Hematopoietic multipotent progenitor cell (in vitro differentiated cells): Measurements from ENCODE around the gene PCSK4. TPM values are rescaled to one million over a fixed set of nuclear protein-coding genes. Genes with fewer than 3 reads are reported as not detected.
A peak's percentile ranks its signal among the peaks of the same experiment; 100 is the strongest.
"Not testable (repeated sequence)": the region's sequence is repeated elsewhere in the genome, so short reads cannot be mapped to it uniquely, and the experiment has no call there.

Experiments
- DNase-seq, 3 donors: peaks; one replicate each; pipeline ENCODE4 v3.0.0-alpha.2; 2011 to 2015; ENCODE audit warnings: low read depth in 2 of 3, low spot score in 2 of 3
- total RNA-seq: library from RNA; depleted of rRNA; stranded (reverse); fragments of >200 nt; gene quantifications from one replicate; pipeline ENCODE4 v1.2.3, GENCODE V29; 2012

PCSK4 gene
- total RNA-seq, 1 donor: 11.6 TPM

- peak in 1 of 3 donors; percentile 74 for DNase-seq
These were observed 463 bp downstream of the PCSK4 start for GRCh38 chr19:1489463-1490310.

- no peak for DNase-seq
These were observed 1.9 kb downstream of the PCSK4 start for GRCh38 chr19:1488282-1488601.

- DNase-seq: no peak
These were observed 2.4 kb downstream of the PCSK4 start for GRCh38 chr19:1487576-1488281.

- DNase-seq: no peak
These were observed 3.2 kb downstream of the PCSK4 start for GRCh38 chr19:1486720-1487575.

DNA sequence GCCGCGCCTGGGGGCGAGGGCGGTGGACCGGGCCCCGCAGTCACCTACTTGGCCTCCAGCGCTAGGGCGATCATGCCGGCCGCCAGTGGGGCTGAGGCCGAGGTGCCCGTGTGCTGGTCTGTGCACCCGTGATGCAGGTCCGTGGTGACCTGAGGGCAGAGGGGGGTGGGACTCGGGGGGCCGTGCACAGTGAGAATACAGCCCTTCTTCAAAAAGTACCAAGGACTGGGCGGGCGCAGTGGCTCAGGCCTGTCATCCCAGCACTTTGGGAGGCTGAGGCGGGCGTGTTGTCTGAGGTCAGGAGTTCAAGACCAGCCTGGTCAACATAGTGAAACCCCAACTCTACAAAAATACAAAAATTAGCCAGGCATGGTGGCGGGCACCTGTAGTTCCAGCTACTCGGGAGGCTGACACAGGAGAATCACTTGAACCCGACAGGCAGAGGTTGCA, 6.1 kb downstream of the PCSK4 start:
- DNase-seq: no peak

- no peak for DNase-seq
These were observed 6.8 kb downstream of the PCSK4 start for GRCh38 chr19:1483131-1483978.

DNA sequence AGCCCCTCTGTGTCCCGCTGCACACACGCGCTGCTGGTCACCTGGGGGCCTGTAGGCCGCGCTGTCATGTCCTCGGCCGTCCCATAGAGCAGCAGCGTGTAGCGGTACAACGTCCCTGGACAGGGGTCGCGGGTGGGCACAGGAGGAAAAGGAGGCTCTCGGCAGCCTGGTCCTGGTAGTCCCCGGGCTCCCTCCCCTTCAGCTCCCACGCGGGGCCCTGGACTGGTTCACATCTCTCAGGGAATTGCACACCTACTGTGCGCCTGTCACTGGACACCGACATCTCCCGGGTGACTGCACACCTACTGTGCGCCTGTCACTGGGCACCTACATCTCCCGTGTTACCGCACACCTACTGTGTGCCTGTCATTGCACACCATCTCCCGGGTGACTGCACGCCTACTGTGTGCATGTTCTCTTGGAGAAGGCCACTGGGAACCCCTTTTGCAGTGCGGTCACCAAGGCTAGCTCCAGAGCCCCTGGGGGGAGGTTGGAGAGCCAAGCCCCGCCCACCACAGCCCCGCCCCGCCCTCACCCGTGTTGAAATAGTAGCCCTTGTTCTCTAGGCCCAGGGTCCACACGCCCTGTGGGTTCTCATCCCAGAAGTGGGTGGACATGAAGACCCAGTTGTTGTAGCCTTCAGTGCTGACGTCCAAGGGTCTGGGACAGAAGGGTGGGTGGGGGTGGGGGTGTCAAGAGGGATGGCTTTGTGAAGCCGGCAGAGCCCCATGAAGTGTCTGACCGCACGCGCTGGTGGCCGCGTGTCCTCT, 7.6 kb downstream of the PCSK4 start:
- no peak for DNase-seq

GRCh38 chr19:1481893-1482360, 8.2 kb downstream of the PCSK4 start:
- no peak for DNase-seq

DNA sequence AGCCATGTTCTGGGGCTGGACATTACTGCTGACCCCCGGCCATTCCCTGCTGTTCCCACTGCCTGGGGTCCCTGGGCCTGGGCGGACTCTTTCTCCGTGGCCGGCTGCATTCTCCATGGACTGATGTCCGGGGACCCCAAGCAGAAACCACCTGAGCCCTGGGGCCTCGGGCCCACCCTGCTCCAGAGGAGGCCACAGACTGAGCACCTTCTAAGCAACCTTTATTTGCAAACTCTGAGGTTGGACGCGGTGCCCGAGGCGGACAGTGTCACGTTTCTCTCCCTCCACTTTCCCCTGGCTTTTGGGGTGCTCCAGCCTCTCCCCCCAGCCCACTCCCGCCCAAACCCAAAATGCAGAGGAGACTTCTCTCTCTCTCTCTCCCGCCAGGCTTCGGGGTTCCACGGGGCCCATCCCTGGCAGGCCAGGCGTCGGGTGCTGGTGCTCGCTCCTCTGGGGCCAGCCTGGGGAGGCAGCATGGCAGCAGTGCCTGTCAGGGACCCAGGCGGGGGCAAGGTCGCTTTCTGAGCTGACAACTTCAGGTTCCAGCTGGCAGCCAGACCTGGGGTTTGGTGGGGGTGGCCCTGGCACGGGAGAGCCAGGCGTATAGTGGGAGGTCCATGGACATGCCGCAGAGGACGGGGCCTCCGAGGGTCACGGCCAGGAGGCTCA, 8.8 kb downstream of the PCSK4 start:
- DNase-seq: no peak

DNA sequence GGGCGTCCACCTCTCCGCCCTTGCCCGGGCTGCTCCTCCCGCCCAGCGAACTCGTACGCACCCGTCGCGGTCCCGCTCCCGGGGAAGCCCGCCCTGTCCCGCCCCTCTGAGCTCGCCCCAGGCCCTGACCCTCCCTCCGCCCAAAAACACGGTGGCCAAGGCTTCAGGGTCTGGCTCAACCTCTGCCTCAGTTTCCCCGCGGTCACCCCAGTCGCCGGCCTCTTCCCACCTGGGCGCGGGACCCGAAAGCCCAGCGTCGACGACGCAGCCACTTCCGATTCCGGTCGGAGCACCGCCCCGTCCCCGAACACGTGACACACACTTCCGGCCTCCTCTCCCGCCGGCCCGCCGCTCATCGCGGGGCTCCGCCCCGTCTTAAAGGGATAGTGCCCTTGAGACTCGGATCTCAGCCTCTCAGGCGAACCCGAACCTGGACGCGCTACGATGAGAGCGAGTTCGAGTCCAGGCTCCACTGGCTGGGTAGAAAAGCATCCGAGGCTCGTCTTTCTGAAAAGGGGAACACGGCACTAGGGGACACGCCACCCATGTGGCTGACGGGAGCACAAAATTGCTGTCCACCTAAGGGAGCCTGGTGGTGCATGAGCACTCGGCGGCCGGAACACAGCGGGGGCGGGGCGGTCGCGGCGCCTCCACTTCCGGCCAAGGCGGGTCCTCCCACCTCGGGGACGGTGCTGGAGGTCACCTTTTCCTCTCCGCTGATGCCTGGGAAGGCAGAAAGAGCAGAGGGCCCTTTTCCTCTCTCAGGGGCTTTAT, 11.0 kb downstream of the PCSK4 start, which contains the start of gene C19orf25:
Gene C19orf25, minus strand, starts transcription at position 282 of the 774 bp plus-strand sequence. CDS start 312 bp downstream, outside the sequence.
- peak; percentile 79 to 95 (median 91) for DNase-seq

DNA sequence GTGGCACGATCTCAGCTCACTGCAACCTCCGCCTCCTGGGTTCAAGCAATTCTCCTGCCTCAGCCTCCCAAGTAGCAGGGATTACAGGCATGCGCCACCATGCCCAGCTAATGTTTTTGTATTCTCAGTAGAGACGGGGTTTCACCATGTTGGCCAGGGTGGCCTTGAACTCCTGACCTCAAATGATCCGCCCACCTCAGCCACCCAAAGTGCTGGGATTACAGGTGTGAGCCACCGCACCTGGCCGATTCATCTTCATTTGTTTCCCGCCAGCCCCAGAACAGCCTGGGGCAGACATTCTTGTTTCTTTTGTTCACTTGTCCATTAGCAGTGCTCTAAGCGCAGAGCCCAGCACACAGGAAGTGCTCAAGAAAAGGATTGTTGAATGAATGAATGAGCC, 13.1 kb downstream of the PCSK4 start:
- not testable (repeated sequence) for DNase-seq

DNA sequence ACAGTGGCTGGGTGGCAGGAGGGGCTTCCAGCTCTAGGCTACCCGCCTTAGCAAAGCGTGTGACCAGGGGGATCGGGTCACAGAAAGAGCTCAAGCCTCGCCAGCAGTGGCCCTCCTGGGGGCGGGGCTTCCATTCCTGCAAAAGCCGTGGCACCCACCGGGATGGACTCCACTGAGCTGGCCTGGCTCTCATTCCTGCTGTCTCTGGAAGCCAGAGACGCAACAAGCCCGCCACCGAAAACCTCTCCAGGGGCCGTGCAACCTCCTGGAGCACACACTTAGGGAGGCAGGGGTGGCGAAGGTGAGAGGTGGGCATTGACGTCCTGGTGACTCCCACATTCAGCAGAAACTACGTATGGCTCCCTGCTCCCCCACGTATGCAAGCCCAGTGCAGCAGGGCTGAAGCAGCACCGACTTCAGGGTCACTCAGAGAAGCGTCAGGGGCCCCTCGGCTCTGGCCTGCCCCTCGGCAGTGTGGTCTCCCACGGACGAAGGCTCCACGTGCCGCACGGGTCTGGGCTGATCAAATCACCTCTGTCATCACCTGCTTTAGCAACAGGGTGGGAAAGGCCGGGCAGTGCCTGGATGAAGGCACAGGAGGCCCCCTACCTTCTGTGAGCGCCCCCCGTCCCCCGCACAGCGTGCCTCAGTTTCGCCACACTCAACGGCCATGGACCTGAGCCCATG, 14.3 kb downstream of the PCSK4 start:
- no peak for DNase-seq

DNA sequence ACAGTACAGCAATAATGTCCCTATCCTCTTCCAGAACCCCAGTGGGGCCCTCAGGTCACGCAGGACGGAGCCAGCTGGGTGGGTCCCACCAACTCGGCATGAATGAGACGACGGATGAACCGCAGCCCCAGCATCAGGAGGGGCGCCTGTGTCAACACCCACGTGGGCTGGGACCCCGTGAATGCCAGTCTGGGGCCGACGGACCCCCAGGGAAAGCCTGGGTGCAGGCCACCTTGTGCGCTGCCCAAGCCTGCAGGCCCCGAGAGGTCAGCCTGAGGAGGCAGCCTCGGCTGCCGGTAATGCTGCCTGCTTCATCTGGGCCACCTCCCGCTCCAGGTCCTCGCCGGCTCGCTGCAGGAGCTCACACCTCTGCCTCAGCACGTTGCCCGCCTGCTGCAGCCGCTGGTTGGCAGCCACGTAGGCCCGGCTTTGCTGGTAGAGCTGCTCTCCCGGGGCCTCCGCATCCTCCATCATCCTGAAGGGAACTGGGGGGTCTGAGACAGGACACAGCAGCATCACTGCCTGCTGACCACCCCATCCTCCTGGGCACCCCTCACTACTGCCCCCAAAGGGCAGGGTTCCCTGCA, 15.3 kb downstream of the PCSK4 start:
- no peak for DNase-seq

DNA sequence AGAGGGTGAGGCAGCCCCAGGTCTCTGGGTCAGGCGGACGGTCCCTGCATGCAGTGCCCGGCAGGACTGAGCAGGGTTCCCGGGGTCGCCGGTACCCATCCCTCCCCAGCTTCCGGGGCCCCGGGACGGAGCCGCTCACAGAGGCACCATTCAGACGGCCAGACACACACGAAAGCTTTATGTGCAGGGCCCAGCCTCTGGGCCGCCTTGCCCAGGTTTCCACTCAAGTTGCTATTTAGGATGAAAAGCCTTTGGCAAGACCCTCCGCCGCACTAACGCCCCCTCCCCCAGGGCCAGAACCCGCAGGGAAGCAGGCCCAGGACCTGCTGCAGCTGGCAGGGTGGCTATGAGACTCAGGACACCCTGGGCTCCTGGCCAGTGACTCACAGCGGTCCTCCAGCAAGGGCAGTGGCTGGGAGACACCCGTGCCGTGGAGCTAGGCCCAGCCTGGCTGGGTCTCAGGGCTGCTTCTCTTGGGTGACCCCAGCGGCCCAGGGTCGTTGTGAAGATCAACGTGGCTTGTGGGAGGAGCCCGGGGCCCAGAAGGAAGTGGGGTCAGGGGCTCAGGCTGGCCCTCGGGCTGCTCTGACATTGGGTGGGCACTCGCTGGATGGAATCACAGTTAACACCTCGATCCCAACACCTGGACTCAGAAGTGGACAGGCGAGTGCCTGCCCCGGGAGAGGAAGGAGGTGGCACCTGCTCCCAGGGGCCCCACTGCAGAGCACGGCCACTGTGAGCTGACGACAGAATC, 16.0 kb downstream of the PCSK4 start:
- DNase-seq: no peak

- no peak for DNase-seq
These were observed 16.9 kb downstream of the PCSK4 start for GRCh38 chr19:1473085-1473851.
